ENCODE measurements around the gene PPM1B. TPM values are rescaled to one million over a fixed set of nuclear protein-coding genes. Genes with fewer than 3 reads are reported as not detected.

PPM1B gene
- total and polyA plus RNA-seq, 10 of the 15 experiments (the other 5 are each of a cell fraction or from before 2014, with no cell fraction given) = 12.5 to 53.4 (median 33.7) TPM

DNA sequence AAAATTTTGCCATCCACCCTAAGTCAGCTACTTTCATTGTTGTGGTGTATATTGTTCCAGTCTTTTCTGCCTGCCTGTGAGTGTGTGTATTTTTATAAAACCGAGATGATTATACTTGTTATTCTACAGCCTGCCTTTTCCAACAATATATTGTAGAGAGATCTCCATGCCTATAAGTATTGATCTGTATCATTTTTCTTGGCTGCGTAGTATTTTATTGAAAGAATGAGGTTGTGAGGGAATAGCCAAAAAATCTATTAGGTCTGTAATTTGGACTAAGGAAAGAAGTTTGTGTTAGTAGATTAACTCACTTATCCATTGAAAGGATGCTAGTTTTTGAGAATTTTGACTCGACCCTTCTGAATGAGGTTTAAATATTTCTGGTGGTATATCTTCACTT lies 34.9 kb downstream of the PPM1B start:
- DNase-seq (ENCODE audit: low read depth, low spot score) (no peak), ATAC-seq (no peak), FAIRE-seq (no peak)
- intact Hi-C loops (cut with micrococcal nuclease; ENCODE audit: unreplicated experiment) (no loop called here), in situ Hi-C loops (cut with MboI) (no loop called here)
- no peaks in the 10 kb centered on the region for H4K20me1 ChIP-seq (ENCODE audit: control insufficient read depth, insufficient read depth)
- RAD21 ChIA-PET (ENCODE audit: unreplicated experiment) = no interaction called here
- BruUV-seq (replicated peaks) = no TSS peak
- WGBS (ENCODE audit: insufficient coverage, insufficient replicate concordance, low lambda C conversion rate, missing lambda C conversion rate) = 96% methylated on average over 3 of the region's 3 CpGs
- H3K9me3 ChIP-seq (replicated peaks; ENCODE audit: control insufficient read depth, insufficient read depth, low read length) = peaks cover 3% of the 10 kb centered on the region; the same call in 2 of the 3 replicates
- H3K27me3 ChIP-seq (replicated peaks in 1 of 2; ENCODE audit: control insufficient read depth in 2 of 2, insufficient read depth in 2 of 2, low read length in 1 of 2) = no peaks in the 10 kb centered on the region
- SMC1A ChIA-PET (ENCODE audit: uncharacterized antibody, unreplicated experiment) = interaction anchor here (1.0 to 4.0 kb wide), 6 partner anchors 10 to 96 kb away, joined by 3 to 23 read pairs (median 10); no protein-coding TSS in a partner anchor
- no peak overlapping the region for H2AFZ ChIP-seq (ENCODE audit: control insufficient read depth, low read depth, low read length)
- H3K4me1 ChIP-seq (ENCODE audit: control insufficient read depth, insufficient read depth, low read length) = no peaks in the 10 kb centered on the region
- no peak overlapping the region for H3K27ac ChIP-seq (ENCODE audit: control insufficient read depth, insufficient read depth)
- POLR2A ChIA-PET = interaction anchor here (0.5 kb wide), 1 partner anchor 12 kb away, joined by 4 read pairs; no protein-coding TSS in a partner anchor
- H3K79me2 ChIP-seq (ENCODE audit: control insufficient read depth, insufficient read depth, low read length) = peaks cover 43% of the 10 kb centered on the region
- no peak overlapping the region for H3K9ac ChIP-seq (ENCODE audit: control insufficient read depth, insufficient read depth, low read length)
- CTCF ChIA-PET = interaction anchor here (0.5 to 2.3 kb wide), 6 partner anchors 9 to 1044 kb away, joined by 3 to 6 read pairs (median 4); no protein-coding TSS in a partner anchor
- no peak overlapping the region for H3K4me3 ChIP-seq
- no peak overlapping the region for H3K4me2 ChIP-seq (ENCODE audit: control insufficient read depth, insufficient read depth)
- peaks cover 0 to 11% of the 10 kb centered on the region in 2 experiments; a peak in 2 of 4 replicates for H3K36me3 ChIP-seq (ENCODE audit: control insufficient read depth in 2 of 2, insufficient read depth in 2 of 2, low read length in 1 of 2)
- TF ChIP-seq KLF5 (IDR thresholded peaks at IDR 0.05; ENCODE audit: partially characterized antibody) = no peak
- TF ChIP-seq ASH2L (IDR thresholded peaks at IDR 0.05; ENCODE audit: borderline replicate concordance, low read depth) = no peak
- TF ChIP-seq, protein P1, sequence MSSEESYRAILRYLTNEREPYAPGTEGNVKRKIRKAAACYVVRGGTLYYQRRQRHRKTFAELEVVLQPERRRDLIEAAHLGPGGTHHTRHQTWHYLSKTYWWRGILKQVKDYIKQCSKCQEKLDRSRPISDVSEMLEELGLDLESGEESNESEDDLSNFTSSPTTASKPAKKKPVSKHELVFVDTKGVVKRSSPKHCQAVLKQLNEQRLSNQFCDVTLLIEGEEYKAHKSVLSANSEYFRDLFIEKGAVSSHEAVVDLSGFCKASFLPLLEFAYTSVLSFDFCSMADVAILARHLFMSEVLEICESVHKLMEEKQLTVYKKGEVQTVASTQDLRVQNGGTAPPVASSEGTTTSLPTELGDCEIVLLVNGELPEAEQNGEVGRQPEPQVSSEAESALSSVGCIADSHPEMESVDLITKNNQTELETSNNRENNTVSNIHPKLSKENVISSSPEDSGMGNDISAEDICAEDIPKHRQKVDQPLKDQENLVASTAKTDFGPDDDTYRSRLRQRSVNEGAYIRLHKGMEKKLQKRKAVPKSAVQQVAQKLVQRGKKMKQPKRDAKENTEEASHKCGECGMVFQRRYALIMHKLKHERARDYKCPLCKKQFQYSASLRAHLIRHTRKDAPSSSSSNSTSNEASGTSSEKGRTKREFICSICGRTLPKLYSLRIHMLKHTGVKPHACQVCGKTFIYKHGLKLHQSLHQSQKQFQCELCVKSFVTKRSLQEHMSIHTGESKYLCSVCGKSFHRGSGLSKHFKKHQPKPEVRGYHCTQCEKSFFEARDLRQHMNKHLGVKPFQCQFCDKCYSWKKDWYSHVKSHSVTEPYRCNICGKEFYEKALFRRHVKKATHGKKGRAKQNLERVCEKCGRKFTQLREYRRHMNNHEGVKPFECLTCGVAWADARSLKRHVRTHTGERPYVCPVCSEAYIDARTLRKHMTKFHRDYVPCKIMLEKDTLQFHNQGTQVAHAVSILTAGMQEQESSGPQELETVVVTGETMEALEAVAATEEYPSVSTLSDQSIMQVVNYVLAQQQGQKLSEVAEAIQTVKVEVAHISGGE (CRISPR knock-in tag; IDR thresholded peaks at IDR 0.05) = no peak
- no peak for TF ChIP-seq NR2C2 (IDR thresholded peaks at IDR 0.05; ENCODE audit: borderline replicate concordance, control insufficient read depth, insufficient read length, low read depth)
- no peak for TF ChIP-seq RCOR1 (conservative IDR thresholded peaks at IDR 0.05; ENCODE audit: low read depth, low read length)
- TF ChIP-seq, protein P2, sequence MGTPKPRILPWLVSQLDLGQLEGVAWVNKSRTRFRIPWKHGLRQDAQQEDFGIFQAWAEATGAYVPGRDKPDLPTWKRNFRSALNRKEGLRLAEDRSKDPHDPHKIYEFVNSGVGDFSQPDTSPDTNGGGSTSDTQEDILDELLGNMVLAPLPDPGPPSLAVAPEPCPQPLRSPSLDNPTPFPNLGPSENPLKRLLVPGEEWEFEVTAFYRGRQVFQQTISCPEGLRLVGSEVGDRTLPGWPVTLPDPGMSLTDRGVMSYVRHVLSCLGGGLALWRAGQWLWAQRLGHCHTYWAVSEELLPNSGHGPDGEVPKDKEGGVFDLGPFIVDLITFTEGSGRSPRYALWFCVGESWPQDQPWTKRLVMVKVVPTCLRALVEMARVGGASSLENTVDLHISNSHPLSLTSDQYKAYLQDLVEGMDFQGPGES (IDR thresholded peaks at IDR 0.05) = no peak
- TF ChIP-seq HCFC1 (IDR thresholded peaks at IDR 0.05; ENCODE audit: low read length) = no peak
- TF ChIP-seq SREBF1 (IDR thresholded peaks at IDR 0.05; ENCODE audit: low read length) = no peak
- TF ChIP-seq CBX3 (IDR thresholded peaks at IDR 0.05; ENCODE audit: borderline replicate concordance, low read depth) = no peak
- no peak for TF ChIP-seq ZNF384 (IDR thresholded peaks at IDR 0.05; ENCODE audit: borderline replicate concordance, low read depth, low read length)
- TF ChIP-seq GATAD2B (conservative IDR thresholded peaks at IDR 0.05; ENCODE audit: low read depth) = no peak
- TF ChIP-seq, protein P3, sequence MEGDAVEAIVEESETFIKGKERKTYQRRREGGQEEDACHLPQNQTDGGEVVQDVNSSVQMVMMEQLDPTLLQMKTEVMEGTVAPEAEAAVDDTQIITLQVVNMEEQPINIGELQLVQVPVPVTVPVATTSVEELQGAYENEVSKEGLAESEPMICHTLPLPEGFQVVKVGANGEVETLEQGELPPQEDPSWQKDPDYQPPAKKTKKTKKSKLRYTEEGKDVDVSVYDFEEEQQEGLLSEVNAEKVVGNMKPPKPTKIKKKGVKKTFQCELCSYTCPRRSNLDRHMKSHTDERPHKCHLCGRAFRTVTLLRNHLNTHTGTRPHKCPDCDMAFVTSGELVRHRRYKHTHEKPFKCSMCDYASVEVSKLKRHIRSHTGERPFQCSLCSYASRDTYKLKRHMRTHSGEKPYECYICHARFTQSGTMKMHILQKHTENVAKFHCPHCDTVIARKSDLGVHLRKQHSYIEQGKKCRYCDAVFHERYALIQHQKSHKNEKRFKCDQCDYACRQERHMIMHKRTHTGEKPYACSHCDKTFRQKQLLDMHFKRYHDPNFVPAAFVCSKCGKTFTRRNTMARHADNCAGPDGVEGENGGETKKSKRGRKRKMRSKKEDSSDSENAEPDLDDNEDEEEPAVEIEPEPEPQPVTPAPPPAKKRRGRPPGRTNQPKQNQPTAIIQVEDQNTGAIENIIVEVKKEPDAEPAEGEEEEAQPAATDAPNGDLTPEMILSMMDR (IDR thresholded peaks at IDR 0.05 in 2 of 3, conservative IDR thresholded peaks at IDR 0.05 in 1 of 3; ENCODE audit: control insufficient read depth in 2 of 3, extremely low read depth in 1 of 3, insufficient read depth in 1 of 3, low read depth in 3 of 3, low read length in 3 of 3) = no peak
- no peak for TF ChIP-seq SIX5 (IDR thresholded peaks at IDR 0.05; ENCODE audit: low read depth, low read length, severe bottlenecking)
- TF ChIP-seq SIN3A (IDR thresholded peaks at IDR 0.05; ENCODE audit: low read depth, low read length) = no peak

Measured in GM12878 (cell line).